ENCODE data around the gene FMN2. TPM values are rescaled to one million over a fixed set of nuclear protein-coding genes. Genes with fewer than 3 reads are reported as not detected.

The FMN2 gene
- total RNA-seq, 2 experiments from 2014 or later, result not detected

- Mint-ChIP-seq H3K4me3 (no peak overlapping the region), H3K27ac (no peak overlapping the region), H3K4me1 (ENCODE audit: low read depth) (no peaks in the 10 kb centered on the region), H3K27me3 (no peaks in the 10 kb centered on the region), H3K9me3 (no peaks in the 10 kb centered on the region), H3K36me3 (ENCODE audit: low read depth) (no peaks in the 10 kb centered on the region)
- ATAC-seq, result no peak
- POLR2A ChIA-PET, result no interaction called here
- DNase-seq, result no peak
- TF ChIP-seq, protein P1, sequence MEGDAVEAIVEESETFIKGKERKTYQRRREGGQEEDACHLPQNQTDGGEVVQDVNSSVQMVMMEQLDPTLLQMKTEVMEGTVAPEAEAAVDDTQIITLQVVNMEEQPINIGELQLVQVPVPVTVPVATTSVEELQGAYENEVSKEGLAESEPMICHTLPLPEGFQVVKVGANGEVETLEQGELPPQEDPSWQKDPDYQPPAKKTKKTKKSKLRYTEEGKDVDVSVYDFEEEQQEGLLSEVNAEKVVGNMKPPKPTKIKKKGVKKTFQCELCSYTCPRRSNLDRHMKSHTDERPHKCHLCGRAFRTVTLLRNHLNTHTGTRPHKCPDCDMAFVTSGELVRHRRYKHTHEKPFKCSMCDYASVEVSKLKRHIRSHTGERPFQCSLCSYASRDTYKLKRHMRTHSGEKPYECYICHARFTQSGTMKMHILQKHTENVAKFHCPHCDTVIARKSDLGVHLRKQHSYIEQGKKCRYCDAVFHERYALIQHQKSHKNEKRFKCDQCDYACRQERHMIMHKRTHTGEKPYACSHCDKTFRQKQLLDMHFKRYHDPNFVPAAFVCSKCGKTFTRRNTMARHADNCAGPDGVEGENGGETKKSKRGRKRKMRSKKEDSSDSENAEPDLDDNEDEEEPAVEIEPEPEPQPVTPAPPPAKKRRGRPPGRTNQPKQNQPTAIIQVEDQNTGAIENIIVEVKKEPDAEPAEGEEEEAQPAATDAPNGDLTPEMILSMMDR (IDR thresholded peaks at IDR 0.05), result no peak
- CTCF ChIA-PET, result no interaction called here
- intact Hi-C loops (cut with micrococcal nuclease), result no loop called here
These were observed 393.2 kb downstream of the FMN2 start for GRCh38 chr1:240484804-240485443.

GRCh38 chr1:240486611-240487010, 394.9 kb downstream of the FMN2 start:
- TF ChIP-seq, protein P1 (IDR thresholded peaks at IDR 0.05), result no peak
- no peaks in the 10 kb centered on the region for H3K36me3 Mint-ChIP-seq (ENCODE audit: low read depth)
- H3K27me3 Mint-ChIP-seq, result no peaks in the 10 kb centered on the region
- H3K4me3 Mint-ChIP-seq, result no peak overlapping the region
- POLR2A ChIA-PET, result no interaction called here
- DNase-seq (no peak), ATAC-seq (no peak)
- CTCF ChIA-PET, result no interaction called here
- no peak overlapping the region for H3K27ac Mint-ChIP-seq
- H3K4me1 Mint-ChIP-seq (ENCODE audit: low read depth), result no peaks in the 10 kb centered on the region
- H3K9me3 Mint-ChIP-seq, result no peaks in the 10 kb centered on the region
- intact Hi-C loops (cut with micrococcal nuclease), result no loop called here

DNA sequence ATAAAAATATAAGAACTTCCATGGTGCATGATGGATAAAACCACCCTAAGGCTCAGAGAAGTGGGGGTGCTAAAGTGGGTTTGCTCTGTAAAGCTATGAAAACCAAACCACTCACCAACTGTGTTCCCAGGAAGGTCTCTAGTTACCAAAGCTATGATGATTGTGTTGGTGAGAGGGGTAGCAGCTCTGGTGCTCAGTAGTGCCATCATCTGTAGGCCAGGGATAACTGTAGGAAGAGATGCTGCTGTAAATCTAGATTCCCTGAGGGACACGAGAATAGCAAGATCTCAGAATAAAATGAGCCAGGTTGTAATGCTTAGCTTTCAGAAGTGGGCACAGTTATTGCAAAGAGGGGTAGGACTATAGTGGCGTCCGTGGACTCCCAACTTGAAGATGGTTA, 395.8 kb downstream of the FMN2 start:
- no peak overlapping the region for H3K4me3 Mint-ChIP-seq
- H3K9me3 Mint-ChIP-seq, result peaks cover 2% of the 10 kb centered on the region
- TF ChIP-seq, protein P1 (IDR thresholded peaks at IDR 0.05), result no peak
- ATAC-seq (no peak), DNase-seq (no peak)
- CTCF ChIA-PET, result no interaction called here
- intact Hi-C loops (cut with micrococcal nuclease), result no loop called here
- H3K27ac Mint-ChIP-seq, result no peak overlapping the region
- POLR2A ChIA-PET, result no interaction called here
- H3K4me1 Mint-ChIP-seq (ENCODE audit: low read depth), result no peaks in the 10 kb centered on the region
- peaks cover 3% of the 10 kb centered on the region for H3K27me3 Mint-ChIP-seq
- no peaks in the 10 kb centered on the region for H3K36me3 Mint-ChIP-seq (ENCODE audit: low read depth)

DNA sequence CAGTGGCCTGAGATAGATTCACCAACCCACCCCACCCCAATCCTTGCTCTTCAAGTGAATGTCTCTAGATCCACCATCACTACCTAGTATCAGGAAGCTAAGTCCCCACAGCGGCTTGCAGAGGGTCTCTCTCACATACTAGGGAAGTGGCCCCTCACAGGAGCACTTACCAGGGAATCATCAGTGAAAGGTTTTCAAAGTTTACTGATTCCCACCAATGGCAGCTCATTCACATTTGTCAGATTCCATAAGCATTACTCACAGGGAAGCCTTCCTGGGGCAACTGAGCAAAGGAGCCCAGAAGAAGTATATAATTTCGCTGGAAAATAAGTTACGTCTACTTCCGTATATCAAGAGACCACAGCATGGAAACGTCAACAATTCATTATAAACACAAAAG, 399.5 kb downstream of the FMN2 start:
- TF ChIP-seq, protein P1 (IDR thresholded peaks at IDR 0.05), result no peak
- no peaks in the 10 kb centered on the region for H3K36me3 Mint-ChIP-seq (ENCODE audit: low read depth)
- intact Hi-C loops (cut with micrococcal nuclease), result no loop called here
- H3K27me3 Mint-ChIP-seq, result peaks cover 3% of the 10 kb centered on the region
- H3K27ac Mint-ChIP-seq, result no peak overlapping the region
- CTCF ChIA-PET, result no interaction called here
- POLR2A ChIA-PET, result no interaction called here
- DNase-seq (no peak), ATAC-seq (no peak)
- H3K9me3 Mint-ChIP-seq, result peaks cover 2% of the 10 kb centered on the region
- H3K4me3 Mint-ChIP-seq, result no peak overlapping the region
- H3K4me1 Mint-ChIP-seq (ENCODE audit: low read depth), result no peaks in the 10 kb centered on the region

- ChIA-PET POLR2A (no interaction called here), CTCF (no interaction called here)
- H3K27me3 Mint-ChIP-seq, result peaks cover 3% of the 10 kb centered on the region
- no peak for ATAC-seq
- intact Hi-C loops (cut with micrococcal nuclease), result no loop called here
- no peaks in the 10 kb centered on the region for H3K36me3 Mint-ChIP-seq (ENCODE audit: low read depth)
- no peak for DNase-seq
- H3K4me1 Mint-ChIP-seq (ENCODE audit: low read depth), result no peaks in the 10 kb centered on the region
- H3K9me3 Mint-ChIP-seq, result peaks cover 2% of the 10 kb centered on the region
- TF ChIP-seq, protein P1 (IDR thresholded peaks at IDR 0.05), result no peak
- no peak overlapping the region for H3K4me3 Mint-ChIP-seq
- no peak overlapping the region for H3K27ac Mint-ChIP-seq
These were observed 400.1 kb downstream of the FMN2 start for GRCh38 chr1:240491796-240492195.
